ENCODE measurements around the gene BTN1A1. TPM values are rescaled to one million over a fixed set of nuclear protein-coding genes. Genes with fewer than 3 reads are reported as not detected.

BTN1A1 gene
- polyA plus RNA-seq, 1 donor (not counting 4 experiments of a cell fraction or from before 2014, with no cell fraction given), result not detected

DNA sequence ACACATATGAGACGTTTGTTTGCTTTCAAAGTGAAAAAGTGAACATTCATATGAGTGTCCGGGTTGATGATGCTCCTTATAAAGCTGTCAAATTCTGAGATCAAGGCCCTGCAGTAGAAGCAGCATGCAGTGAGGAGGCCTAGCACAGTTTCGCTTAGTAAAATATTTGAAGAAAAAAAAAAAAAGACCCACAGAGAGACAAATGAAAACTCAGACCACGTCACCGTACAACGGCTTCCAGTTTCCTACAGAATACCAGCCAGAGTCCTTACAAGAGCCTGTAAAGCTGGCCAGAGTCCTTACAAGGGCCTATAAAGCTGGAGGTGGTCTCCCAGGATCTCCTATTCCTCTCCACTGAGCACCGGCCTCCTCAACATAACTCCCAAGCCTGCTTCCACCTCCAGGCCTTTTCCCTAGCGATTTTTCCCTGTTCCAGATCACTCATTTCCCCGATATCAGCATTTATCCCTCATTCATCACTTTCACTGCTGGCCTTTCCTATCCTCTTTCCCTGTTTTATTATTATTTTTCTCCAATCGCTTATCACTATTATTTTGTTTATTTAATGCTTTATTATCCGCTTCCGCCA, 36.6 kb downstream of the BTN1A1 start:
- Histone ChIP-seq H3K27me3 (ENCODE audit: control insufficient read depth, extremely low read depth, insufficient read depth, low read length) (no peaks in the 10 kb centered on the region), H3K9ac (ENCODE audit: control insufficient read depth, extremely low read depth, insufficient read depth, low read length) (peak overlapping the region; percentile 81), H2AFZ (ENCODE audit: control insufficient read depth, low read length) (peak overlapping the region; percentile 99), H3K27ac (ENCODE audit: control insufficient read depth, insufficient read depth, low read length) (peak overlapping the region; percentile 77), H3K4me3 (ENCODE audit: control insufficient read depth in 2 of 3, extremely low read depth in 1 of 3, insufficient read depth in 2 of 3, low read depth in 1 of 3, low read length in 3 of 3) (peak overlapping the region; percentile 6 to 77 (median 66)), H3K4me1 (ENCODE audit: control insufficient read depth, extremely low read depth, insufficient read depth, low read length) (peaks cover 21% of the 10 kb centered on the region), H3K9me3 (ENCODE audit: control insufficient read depth, low read depth, low read length) (no peaks in the 10 kb centered on the region), H3K36me3 (ENCODE audit: control insufficient read depth in 2 of 2, extremely low read depth in 1 of 2, insufficient read depth in 2 of 2, low read length in 2 of 2) (peaks cover 0 to 5% of the 10 kb centered on the region in 2 experiments), H3K4me2 (ENCODE audit: control insufficient read depth, extremely low read depth, insufficient read depth, low read depth, low read length) (peak overlapping the region; percentile 98), H3K9me1 (ENCODE audit: control insufficient read depth, extremely low read depth, insufficient read depth, low read length) (no peaks in the 10 kb centered on the region), H3K79me2 (ENCODE audit: control insufficient read depth, insufficient read depth, low read length) (peaks cover 30% of the 10 kb centered on the region), H4K20me1 (ENCODE audit: control insufficient read depth, extremely low read depth, insufficient read depth, low read length) (no peaks in the 10 kb centered on the region)
- TF ChIP-seq, protein P1, sequence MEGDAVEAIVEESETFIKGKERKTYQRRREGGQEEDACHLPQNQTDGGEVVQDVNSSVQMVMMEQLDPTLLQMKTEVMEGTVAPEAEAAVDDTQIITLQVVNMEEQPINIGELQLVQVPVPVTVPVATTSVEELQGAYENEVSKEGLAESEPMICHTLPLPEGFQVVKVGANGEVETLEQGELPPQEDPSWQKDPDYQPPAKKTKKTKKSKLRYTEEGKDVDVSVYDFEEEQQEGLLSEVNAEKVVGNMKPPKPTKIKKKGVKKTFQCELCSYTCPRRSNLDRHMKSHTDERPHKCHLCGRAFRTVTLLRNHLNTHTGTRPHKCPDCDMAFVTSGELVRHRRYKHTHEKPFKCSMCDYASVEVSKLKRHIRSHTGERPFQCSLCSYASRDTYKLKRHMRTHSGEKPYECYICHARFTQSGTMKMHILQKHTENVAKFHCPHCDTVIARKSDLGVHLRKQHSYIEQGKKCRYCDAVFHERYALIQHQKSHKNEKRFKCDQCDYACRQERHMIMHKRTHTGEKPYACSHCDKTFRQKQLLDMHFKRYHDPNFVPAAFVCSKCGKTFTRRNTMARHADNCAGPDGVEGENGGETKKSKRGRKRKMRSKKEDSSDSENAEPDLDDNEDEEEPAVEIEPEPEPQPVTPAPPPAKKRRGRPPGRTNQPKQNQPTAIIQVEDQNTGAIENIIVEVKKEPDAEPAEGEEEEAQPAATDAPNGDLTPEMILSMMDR (optimal IDR thresholded peaks at IDR 0.05 in 1 of 3, IDR thresholded peaks at IDR 0.05 in 1 of 3, conservative IDR thresholded peaks at IDR 0.05 in 1 of 3; ENCODE audit: extremely low read depth in 1 of 3, insufficient read depth in 2 of 3, low read length in 3 of 3), result no peak
- TF ChIP-seq EZH2 (IDR thresholded peaks at IDR 0.05; ENCODE audit: low read length), result no peak
- DNase-seq (ENCODE audit: low read depth, low spot score) (no peak), FAIRE-seq (no peak)
- dilution Hi-C loops (cut with MboI; ENCODE audit: extremely low pct_ligation_motif_present, low sequenced_read_pairs), result loop anchor here (25.0 kb wide), 1 partner anchor 199 kb away; no protein-coding TSS in a partner anchor

DNA sequence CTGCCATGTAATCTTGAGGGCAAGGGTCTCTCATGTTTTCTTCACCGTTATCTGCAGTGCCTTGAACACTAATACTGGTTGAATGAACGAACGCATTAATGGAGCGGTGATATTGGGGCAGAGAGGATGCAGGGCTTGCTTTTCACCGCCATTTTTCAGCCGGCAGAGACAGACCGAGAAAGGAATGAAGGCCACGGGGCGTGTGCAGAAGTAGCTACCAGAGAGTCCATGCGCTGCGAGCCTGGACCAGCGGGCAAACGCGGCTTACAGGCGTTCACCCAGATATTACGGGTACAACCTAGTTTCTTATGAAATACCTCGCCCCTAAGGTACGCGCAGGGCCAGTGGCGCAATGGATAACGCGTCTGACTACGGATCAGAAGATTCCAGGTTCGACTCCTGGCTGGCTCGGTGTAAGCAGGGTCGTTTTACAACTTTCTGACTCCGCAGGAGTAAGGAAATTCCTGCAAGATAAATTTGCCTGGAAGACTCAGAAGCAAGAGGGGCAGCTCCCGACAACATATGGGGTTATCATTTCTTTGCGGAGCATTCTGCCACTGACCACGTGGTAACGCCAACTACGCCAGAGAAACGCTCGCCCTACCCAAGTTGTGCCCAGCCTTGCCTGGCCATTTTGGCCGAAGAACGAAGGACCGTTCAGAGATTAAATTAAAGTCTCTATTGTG, 37.2 kb downstream of the BTN1A1 start:
- H3K4me3 ChIP-seq (ENCODE audit: control insufficient read depth in 2 of 3, extremely low read depth in 1 of 3, insufficient read depth in 2 of 3, low read depth in 1 of 3, low read length in 3 of 3), result peak overlapping the region; percentile 73 to 98 (median 87)
- H2AFZ ChIP-seq (ENCODE audit: control insufficient read depth, low read length), result peak overlapping the region; percentile 99
- H3K4me2 ChIP-seq (ENCODE audit: control insufficient read depth, extremely low read depth, insufficient read depth, low read depth, low read length), result peak overlapping the region; percentile 98
- dilution Hi-C loops (cut with MboI; ENCODE audit: extremely low pct_ligation_motif_present, low sequenced_read_pairs), result loop anchor here (25.0 kb wide), 1 partner anchor 200 kb away; no protein-coding TSS in a partner anchor
- H3K9me1 ChIP-seq (ENCODE audit: control insufficient read depth, extremely low read depth, insufficient read depth, low read length), result no peaks in the 10 kb centered on the region
- TF ChIP-seq EZH2 (IDR thresholded peaks at IDR 0.05; ENCODE audit: low read length), result no peak
- TF ChIP-seq, protein P1 (optimal IDR thresholded peaks at IDR 0.05 in 1 of 3, IDR thresholded peaks at IDR 0.05 in 1 of 3, conservative IDR thresholded peaks at IDR 0.05 in 1 of 3; ENCODE audit: extremely low read depth in 1 of 3, insufficient read depth in 2 of 3, low read length in 3 of 3), result no peak
- peak; percentile 65 for FAIRE-seq
- no peaks in the 10 kb centered on the region for H3K9me3 ChIP-seq (ENCODE audit: control insufficient read depth, low read depth, low read length)
- H3K9ac ChIP-seq (ENCODE audit: control insufficient read depth, extremely low read depth, insufficient read depth, low read length), result peak overlapping the region; percentile 93
- peaks cover 20% of the 10 kb centered on the region for H3K4me1 ChIP-seq (ENCODE audit: control insufficient read depth, extremely low read depth, insufficient read depth, low read length)
- no peaks in the 10 kb centered on the region for H4K20me1 ChIP-seq (ENCODE audit: control insufficient read depth, extremely low read depth, insufficient read depth, low read length)
- DNase-seq (ENCODE audit: low read depth, low spot score), result peak; percentile 93
- H3K27me3 ChIP-seq (ENCODE audit: control insufficient read depth, extremely low read depth, insufficient read depth, low read length), result no peaks in the 10 kb centered on the region
- peaks cover 0 to 5% of the 10 kb centered on the region in 2 experiments for H3K36me3 ChIP-seq (ENCODE audit: control insufficient read depth in 2 of 2, extremely low read depth in 1 of 2, insufficient read depth in 2 of 2, low read length in 2 of 2)
- H3K27ac ChIP-seq (ENCODE audit: control insufficient read depth, insufficient read depth, low read length), result peak overlapping the region; percentile 90
- H3K79me2 ChIP-seq (ENCODE audit: control insufficient read depth, insufficient read depth, low read length), result peaks cover 33% of the 10 kb centered on the region

Data from keratinocyte (primary cell).